NCI-H187 (cell line): Measurements from ENCODE around the gene CCDC170.

Experiments
- DNase-seq, 2 experiments: peaks; one replicate each; lab custom pipeline; 2025; lab: John Stamatoyannopoulos, UW

The CCDC170 gene

DNA sequence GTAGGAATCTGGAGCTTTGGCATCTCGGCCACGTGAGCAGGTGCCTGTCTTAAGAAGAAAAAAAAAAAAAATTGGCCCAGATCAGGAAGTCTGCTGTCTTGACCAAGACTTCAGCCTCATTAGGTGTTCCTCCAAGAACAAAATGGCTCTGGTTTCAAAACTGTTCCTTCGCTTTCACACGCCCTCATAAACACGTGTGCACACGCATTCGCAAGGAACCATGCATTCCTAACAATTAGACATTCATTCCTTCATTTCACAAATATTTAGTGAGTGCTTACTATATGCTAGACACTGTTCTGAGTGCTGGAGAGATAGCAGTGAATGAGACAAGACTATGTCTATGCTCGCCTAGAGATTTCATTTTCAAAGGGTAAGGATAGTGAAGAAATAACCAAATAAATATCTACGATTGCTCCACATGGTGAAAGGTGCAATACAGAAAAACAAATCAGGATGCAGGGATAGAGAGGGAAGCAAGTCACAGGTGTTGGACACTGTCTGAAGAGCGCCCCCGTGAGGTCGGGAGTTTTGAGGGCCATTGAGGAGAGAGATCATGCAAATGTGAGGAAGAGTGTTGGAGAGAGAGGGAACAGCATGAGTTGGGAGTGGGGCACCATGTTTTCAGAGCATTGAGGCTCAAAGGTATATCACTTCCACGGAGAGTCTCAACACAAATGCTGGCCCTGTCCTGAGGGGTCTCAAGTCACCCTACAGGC lies 53.3 kb downstream of the CCDC170 start:
- no peak for DNase-seq

DNA sequence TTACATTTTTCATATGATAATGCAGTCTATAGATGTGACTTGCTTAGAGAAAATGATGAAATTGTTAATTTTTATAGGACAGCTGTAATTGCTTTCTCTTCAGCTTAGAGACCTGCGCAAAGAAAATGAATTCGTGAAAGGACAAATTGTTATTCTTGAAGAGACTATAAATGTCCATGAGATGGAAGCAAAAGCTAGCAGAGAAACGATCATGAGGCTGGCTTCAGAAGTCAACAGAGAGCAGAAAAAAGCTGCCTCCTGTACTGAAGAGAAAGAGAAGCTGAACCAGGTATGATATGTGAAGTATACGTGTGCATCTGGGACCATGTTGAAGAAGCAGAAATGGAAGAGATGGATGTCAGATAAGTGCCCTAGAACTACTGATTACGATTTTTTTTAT lies 54.4 kb downstream of the CCDC170 start:
- no peak for DNase-seq

DNA sequence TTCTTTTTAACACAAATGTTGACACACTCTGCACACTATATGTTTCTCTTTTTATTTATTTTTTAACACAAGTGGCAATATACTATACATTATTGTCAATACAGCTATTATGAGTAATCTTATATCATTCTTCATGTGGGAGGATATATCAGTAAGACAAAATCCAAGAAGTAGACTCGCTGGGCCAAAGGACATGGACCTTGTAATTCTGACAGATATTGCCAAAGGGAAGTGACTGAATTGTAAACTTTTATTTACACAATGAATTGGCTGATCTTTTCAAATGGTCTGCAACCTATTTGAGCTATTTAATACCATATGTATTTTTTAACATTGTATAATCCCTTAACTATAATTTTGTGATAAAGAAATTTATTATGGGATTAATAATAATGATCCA lies 56.0 kb downstream of the CCDC170 start:
- no peak for DNase-seq

DNA sequence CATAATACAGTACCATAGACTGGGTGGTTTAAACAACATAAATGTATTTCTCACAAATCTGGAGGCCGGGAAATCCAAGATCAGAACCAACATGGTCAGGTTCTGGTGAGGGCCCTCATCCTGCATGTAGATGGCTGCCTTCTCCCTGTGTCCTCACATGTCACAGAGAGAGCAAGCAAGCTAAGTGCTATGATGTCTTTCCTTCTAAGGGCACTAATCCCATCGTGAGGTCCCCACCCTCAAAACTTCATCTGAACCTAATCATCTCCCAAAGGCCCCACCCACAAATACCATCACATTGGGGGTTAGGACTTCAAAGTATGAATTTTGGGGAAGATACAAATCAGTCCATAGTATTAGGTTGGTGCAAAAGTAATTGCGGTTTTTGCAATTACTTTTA lies 56.8 kb downstream of the CCDC170 start:
- no peak for DNase-seq

DNA sequence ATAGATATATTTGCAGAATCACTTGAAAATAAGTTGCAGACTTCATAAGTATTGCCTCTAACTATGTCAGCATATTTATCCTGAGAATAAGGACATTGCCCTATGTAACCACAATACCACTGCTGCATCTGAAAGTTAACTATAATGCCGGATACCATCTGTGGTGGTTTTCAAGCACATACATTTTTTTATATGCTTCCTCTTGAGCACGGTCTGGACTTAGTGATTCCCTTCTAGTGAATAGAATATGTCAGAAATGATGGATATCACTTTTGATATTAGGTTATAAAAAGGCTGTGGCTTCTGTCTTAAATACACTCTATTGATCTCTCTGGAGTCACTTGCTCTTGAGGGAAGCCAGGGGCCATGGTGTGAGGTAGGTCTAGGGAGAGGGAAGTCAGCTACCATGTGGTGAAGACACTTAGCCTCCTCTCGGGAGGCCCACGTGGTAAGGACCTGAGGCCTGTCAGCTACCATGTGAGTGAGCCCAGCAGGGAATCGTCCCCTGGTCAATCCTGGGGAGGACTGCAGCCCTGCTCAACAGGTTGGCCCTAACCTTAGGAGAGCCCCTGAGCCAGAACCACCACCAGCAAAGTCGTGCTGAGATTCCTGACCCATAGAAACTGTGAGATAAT lies 57.5 kb downstream of the CCDC170 start:
- no peak for DNase-seq

DNA sequence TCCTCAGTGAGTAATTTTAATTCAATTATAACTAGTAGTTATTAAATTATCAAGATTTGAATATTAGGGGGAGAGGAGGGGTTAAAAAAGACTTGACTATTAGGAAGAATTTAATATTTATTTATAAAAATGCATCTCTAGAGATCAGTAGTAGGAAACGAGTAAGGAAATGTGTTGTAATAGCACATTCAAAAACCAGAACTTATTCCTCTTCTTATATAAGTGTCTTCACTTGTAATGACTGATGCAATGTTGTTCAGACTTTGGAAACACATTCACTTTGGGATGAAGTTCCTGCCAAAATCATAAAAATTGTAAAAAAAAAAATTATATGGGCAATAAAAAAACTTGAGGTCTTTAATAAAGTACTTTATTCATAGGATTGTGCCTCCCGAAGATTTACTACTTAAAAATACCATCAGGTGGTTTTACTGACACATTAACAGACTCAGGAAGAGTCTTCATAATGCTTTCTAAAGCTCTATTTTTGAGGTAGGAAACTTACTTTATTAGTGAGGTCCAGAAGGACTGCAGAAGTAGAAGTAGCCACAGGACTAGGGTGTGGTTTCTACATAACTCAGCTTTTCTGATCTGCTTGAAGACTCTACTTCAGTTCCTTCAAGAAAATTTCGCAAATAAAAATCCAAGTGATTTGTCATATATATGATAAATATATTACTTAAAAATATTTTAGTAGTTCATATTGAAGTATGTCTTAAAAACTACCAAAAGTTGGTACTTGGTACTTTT lies 59.8 kb downstream of the CCDC170 start:
- DNase-seq: no peak

DNA sequence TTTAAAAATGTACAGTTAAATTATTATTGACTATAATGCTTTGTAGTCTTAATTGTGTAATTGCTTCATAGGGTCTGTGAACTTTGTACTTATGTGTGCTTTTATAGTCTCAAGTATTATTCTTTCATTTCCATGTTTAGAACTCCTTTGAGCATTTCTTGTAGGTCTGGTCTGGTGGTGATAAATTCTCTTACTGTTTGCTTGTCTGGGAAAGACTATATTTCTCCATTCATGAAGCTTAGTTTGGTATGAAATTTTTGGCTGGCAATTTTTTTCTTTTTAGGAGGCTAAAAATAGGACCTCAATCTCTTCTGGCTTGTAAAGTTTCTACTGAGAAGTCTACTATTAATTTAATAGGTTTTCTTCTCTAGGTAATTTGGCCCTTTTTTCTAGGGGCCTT lies 67.4 kb downstream of the CCDC170 start:
- no peak for DNase-seq

DNA sequence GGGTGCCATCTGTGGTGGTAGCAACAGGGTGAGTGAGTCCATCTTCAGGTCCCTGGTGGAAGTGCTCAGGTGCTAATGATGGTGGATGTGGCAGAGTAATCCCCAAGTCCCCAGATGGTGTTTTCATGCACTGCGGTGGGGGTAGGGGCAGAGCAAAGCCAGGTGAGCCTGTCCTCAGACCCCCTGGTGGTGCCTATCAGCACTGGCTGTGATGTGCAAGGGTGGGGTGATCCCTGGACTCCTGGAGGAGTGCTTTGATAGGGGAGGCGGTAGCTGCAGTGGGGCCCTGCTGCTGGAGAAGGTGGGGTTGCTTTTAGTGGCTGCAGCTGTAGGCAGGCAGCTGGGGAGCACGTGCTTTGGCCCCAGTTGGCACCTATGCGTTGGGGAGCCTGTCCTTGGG lies 70.8 kb downstream of the CCDC170 start:
- DNase-seq: no peak

DNA sequence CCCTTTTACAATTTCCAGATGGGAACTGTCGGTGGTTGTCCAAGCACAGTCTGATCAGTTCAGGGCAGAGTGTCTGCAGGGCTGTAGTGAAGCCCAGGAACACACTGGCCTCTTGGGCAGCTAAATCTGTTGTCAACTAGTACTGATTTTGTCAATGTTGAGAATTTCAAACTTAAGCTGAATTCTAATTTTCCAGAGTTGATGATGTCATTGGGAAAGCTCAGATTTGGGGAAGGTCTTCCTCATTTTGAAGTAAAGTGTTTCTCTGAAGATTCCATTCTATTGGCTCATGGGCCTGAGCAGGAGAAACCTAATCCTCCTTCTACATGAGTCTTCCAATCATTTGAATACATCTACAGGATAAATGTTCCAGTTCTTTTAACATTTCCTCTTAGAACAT lies 72.1 kb downstream of the CCDC170 start:
- DNase-seq: no peak

DNA sequence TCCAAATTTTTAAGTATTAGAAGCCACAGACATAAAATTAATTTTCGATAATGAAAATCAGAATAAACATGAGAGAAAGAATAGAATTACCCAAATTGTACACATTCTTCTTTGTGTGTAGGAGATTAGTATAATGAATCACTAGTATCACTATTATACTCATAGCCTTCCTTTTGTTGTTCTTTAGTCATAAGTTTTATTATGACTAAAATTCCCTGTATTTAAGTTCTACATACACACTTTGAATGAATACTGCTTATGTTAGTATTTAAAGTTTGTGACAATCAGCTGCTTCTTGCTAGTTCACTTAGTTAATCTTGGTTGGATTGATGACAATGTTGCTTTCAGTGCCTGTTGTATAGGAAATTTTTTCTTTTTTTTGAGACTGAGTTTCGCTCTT lies 72.7 kb downstream of the CCDC170 start:
- DNase-seq: no peak

DNA sequence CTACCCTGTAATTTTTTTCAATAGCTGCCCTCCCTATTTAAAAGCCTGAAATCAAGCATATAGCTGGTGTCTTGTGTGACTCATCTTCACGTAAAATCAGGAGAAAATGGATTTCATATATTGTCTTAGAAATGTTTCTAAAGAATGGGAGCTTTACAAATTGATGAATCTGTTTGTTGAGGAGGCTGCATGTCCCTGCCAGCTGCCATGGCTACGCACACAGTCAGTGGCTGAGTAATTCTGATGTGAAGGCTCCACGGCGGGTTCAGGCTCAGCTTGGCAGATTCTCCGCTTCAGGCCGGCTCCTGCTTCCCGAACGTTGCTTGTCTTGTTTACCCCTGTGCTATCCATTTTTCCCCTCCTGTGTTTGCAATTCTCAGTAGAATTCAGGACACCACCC lies 82.8 kb downstream of the CCDC170 start:
- DNase-seq: no peak

DNA sequence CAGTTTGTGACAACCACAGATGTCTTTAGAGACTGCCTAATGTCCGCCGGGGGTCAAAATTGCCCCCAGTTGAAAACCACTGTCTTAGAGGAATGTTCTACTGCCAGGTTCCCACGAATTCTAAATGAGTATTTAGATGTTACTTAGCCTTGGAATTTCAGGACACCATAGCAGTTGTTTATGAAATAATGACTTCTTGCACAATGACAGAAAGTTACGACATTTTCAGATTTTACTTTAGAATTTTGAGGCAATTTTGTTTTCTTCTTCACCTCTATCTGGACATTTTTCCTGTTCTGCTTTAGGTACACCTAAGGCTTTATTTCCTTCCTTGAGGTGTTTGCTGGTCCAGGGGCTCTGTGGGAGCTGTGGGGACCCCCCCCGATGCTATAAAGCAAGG lies 83.4 kb downstream of the CCDC170 start:
- DNase-seq: no peak

DNA sequence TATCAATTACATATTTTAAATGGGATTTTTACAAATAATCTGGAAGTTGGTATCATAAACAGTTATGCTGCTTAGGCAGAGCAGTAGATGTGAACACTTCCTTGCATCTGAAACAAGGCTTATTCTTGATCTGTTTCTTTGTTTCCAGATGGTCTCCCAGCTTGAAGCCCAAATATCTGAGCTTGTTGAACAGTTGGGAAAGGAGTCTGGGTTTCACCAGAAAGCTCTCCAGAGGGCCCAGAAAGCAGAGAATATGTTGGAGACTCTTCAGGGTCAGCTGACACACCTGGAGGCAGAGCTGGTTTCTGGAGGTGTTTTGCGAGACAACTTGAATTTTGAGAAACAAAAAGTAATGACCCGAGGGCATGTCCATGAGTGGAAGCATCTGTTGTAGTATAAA lies 91.9 kb downstream of the CCDC170 start:
- no peak for DNase-seq

DNA sequence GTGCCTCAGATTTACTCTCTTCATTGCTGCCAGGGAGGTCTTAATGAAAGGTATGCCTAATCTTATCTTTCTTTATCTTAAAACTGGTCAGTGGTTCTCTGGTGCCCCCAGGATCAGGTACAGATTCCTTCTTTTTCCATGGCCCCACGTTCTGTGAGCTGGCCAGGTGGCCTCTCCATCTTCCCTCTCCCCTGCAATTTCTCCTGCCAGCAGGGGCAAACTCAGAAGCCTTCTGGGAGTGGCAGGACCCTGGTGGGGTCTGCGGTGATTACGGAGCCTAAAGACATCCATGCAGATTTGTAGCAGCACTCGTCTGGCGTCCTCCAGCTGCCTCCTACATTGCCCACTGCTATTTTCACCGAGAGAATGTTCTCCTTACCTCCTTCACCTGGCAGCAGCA lies 95.8 kb downstream of the CCDC170 start:
- DNase-seq: no peak

DNA sequence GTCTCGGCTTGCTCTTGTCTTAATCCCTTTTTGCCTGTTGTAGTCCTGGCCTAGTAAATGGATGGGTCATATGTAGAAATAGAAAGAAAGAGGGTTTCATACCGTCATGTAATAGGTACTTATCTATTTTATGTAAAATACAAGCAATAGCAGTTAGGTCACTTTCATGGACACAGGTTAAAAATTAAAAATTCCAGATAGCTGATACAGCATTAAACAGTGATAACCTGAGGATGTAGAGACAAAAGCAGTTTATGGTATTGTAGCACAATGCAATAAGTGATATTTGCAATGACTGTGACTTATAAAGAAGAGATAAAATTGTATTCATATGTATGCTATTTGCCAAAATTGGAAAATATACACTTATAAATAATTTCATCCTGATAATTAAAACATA lies 96.9 kb downstream of the CCDC170 start:
- DNase-seq: no peak

DNA sequence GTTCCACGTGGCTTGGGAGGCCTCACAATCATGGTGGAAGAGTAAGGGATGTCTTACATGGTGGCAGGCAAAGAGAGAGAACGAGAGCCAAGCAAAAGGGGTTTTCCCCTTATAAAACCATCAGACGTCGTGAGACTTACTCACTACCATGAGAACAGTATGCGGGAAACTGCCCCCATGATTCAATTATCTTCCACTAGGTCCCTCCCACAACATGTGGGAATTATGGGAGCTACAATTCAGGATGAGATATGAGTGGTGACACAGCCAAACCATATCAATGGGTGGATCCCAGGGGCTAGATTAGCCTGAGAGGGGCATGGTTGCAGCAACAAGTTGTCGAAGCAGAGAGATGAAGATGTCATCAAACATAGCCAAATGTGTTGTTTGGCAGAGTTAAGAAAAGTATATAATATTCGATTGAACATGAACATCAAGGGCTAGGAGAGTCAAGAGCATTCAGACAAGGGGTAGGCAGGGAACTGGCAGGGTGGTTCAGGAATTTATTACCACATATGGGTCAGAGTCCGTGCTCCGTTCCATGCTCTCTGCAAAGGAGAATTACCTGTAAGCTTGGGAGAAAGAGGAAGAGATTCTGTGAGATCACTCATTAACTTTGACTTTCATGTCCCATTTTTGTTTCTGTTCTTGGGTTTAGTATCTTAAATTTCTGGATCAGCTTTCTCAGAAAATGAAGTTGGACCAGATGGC lies 98.8 kb downstream of the CCDC170 start:
- DNase-seq: no peak

DNA sequence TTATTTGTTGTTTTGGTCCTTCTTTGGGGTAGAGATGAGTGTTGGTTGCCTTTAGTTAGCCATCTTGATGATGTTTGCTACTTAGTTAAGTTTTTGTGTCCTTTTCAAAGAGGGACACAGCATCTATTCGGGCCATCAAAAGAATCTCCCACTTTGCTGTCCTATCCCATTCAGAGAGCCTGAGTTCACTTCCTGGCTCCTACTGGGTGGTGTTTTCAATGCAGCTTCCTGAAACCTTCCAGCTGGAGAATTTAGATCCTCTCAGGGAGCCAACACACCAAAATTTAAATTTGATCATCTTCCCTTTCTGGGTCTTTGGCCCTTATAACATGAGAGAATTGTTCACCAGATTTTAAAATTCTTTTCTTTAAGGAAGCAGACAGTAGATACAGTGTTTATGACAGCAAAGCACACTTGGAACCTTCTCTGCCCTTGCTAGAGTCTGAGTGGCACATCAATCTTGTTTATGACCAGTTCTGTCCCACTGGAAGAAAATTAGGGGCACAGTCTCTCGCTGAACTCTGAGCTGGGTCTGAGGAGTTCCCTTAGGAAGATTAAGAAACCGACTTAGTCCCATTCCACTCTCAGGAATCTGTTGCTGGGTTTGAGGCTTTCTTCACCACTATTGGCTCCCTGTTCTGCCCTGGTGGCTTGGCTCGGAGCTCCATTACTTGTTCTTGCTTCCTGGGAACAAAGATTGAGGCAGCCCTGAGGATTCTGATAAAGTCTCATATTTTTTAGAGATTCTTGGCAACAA lies 115.5 kb downstream of the CCDC170 start:
- DNase-seq: no peak

DNA sequence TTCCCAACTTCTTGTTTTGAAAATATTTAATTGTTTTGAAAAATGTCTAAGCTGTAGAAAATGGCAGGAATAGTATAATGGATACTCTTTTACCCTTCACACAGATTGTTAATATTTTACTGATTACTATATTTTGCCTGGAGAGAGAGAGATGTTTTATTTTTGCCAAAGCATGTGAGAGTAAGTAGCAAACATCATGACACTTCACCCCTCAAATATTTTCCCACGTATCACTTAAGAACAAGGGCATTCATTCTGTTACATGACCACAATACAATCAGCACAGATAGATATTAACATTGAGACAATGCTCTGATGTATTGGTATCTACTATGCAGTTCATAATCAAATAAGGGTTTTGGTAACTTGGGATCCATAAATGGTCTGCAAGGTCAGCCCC lies 116.5 kb downstream of the CCDC170 start:
- no peak for DNase-seq

DNA sequence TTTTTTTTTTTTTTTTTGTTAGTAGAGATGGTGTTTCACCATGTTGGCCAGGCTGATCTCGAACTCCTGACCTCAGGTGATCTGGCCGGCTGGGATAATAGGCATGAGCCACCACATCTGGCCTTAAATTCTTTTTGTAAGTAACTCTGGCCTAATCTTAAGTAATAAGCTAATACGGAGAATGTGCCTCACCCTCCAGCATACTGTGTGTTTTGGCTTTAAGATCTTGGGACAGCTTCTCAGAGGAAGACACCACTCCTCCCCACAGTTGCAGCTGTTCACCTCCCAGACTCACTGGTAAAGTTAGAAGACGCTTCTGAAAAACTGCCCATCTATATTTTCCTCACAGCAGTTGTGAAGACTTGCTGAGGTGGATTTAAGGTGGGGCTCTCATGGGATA lies 120.8 kb downstream of the CCDC170 start:
- DNase-seq: no peak

DNA sequence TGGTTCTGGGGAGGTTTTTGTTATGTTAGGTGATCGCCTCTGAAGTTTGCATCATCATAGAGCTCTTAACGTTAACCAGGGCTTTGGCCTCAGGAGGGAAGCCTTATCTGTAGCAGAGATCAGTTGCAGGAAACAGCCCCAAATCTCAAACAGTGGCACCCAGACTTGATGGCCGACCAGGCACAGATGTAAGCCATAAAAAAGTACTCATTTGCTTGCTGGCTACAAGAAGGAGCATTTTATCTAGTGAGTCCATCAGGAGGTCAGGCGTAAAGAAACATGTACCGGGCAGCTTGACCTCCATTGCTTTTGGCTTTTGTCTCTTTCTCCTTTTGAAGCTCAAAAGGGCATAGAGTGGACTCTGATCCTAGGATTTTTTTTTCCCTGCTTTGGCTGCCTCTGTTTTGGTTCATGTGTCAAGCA lies 122.3 kb downstream of the CCDC170 start:
- no peak for DNase-seq

DNA sequence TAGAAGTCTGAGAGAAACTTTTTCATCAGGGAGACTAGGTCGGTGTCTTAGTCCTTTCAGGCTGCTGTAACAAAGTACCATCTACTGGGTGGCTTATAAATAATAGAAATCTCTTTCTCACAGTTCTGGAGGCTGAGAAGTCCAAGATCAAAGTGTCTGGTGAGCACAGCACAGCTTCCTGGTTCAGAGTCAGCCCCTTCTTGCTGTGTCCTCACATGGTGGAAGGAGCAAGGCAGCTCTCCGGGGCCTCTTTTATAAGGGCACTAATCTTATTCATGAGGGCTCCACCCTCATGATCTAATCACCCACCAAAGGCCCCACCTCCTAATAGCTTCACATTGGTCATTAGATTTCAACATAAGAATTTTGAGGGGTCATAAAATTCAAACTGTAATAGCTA lies 122.8 kb downstream of the CCDC170 start:
- no peak for DNase-seq

DNA sequence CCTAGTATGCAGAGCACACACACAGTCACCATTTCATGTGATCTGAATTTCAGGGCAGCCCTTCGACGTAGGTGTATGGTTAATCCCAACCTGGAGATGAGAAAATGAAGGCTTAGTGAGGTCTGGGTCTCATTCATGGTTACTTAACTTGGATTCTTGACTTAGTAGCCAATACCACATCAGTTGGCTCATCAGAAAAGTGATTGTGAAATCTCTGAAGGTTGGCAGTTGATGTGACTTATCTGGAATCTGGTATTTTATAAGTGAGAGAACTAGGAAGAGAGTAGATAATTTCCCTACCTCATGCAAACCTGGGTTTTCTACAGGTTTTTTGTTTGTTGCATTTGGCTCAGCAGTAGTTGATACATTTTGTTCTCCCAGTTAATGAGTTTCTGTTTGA lies 123.7 kb downstream of the CCDC170 start:
- DNase-seq: no peak
